HG03175 (cell line): ENCODE results near the gene SHH.

ENCODE experiments used
- ATAC-seq: cut with Tn5 transposase; IDR thresholded peaks from one replicate; pipeline ENCODE4 v1.9.1; 2021; ENCODE audit warnings: mild to moderate bottlenecking, moderate library complexity; ENCODE audit not compliant: unreplicated experiment

The SHH gene

DNA sequence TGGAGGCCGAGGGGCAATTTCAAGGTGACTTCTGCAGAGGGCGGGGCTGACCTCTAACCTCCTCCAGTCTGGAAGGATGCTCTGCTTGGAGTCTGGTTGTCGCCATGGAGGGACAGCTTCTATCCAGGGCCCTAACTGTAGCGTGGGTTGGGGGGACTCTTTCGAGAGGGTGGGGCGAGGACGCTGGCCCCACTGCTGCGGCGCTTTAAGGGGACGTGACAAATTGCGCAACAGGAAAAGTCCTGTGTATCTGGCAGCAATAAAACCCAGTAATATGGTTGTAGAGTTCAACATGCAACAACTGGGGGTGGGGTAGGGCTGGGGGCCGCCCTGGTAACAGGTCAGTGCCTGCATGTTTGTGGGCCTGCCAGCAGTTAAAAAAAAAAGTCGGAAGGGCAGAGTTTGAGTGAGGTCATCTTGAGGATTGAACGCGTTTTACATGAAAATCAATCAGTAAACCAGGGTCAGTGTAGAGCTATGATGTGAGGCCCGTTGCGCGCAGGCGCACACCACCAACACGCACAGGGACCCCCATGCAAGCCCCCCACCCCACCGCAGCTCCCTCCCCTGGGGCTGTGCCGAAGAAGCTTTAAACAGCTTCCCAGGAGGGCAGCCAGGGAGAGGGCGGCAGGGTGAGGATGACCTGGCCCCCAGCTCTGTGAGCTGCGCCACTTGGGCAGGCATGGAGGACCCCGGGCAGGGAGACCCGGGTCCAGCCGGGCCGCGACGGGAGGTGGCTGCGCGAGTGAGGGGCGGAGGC, 4.3 kb downstream of the SHH start:
- no peak for ATAC-seq

DNA sequence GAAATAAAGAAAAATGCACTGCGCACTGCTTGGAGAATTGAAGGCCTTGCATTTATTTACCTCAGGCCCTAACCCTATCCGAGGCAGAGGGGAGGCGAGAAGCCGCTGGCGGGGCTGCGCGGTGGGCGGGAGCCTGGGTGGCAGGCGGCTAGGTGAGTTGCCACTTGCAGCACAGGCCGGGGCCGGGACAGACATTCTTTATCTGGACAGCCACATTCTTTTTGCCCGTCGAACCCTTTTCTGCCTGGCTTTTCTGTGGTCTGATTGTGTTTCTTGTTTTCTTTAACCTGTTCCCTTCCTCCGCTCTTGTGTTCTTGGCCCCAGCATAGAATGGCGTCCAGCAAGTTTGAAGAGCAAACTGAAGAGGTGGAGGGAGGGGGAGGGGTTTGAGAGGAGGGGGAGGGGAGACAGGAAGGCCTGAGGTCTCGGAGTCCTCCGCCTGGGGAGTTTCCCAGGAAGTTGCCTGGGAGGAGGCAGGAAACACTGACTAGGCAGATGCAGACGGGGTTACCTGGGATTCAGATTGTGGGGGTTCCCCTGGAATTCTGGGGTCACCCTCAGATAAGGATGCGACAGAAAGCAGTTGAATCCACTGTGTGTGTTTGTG, 5.1 kb downstream of the SHH start:
- ATAC-seq: no peak

DNA sequence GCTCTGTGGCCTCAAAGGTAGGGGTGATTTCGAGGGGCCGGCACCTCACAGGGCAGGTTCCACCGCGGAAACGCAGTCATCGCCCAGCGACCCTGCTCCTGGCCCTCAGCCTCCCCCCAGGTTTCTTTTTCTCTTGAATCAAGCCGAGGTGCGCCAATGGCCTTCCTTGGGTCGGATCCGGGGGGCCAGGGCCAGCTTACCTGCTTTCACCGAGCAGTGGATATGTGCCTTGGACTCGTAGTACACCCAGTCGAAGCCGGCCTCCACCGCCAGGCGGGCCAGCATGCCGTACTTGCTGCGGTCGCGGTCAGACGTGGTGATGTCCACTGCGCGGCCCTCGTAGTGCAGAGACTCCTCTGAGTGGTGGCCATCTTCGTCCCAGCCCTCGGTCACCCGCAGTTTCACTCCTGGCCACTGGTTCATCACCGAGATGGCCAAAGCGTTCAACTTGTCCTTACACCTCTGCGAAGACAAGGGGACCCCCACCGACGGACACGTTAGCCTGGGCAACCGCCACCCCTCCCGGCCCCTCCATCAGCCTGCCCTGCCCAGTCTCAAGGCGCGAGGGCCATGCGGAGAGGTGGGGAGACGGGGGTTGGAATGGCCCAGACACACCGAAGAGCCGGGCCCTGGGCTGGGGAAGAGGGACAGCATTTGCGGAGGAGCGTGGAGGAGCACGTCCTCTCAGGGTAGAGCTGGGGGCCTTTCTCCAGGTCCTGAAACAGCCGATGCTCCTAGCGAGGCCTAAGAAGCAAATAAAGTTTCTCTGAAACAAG, 6.0 kb downstream of the SHH start:
- no peak for ATAC-seq

DNA sequence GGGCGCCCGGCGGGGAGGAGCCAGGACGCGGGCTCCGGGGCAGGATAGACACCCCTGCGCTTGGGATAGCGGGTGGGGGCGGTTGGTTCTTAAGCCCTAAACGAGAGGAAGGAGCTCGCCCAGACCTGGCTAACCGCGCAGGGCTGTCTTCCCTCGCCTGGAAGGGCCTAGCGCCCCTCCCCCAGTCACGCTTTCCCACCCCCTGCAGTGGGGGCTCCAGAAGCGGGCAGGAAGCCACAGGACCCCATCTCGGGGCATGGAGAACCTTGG, 6.5 kb downstream of the SHH start:
- no peak for ATAC-seq

DNA sequence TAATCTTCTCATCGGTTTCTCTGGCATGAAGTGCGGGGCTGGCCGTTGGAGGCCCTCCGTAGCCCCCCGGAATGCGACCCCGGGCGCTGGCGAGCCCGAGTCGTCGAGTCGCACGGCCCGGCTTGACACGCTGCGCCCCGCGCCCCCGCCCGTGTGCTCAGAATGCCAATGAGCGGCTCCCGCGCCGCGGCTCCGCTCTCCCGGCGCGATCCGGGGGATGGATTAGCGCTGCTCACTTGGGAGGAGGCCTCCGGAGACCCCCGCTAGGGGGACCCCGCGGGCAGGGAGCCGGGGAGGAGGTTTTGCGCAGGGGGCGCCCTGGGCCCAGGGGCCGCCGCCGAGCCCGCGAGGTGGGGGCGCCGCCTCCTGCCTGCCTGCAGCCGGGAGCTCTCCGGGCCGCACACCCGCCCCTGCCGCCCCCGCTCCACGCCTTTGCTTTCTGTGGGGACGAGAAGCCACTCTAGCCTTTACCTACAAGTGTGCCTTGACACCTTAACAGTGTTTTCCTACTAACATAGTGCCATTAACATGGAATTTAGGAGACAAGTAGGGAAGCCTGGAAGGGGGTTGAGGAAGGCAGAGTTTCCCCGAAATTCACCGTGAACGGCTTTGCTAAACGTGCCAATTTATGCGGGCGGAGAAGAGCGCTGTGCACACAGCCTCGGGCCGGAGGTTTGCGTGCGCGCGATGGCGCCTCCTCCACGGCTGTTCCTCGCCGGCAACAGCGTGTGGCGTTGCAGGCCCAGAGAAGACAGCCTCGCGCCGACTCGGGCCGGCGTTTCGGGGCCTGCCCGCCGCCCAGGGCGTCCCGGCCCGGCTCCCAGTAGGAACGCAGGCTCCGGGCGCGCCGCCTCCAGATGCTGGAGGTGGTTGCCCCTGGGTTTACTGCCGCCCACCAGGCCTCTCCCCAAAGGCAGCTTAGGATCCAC, 7.1 kb downstream of the SHH start:
- ATAC-seq: peak; percentile 44

DNA sequence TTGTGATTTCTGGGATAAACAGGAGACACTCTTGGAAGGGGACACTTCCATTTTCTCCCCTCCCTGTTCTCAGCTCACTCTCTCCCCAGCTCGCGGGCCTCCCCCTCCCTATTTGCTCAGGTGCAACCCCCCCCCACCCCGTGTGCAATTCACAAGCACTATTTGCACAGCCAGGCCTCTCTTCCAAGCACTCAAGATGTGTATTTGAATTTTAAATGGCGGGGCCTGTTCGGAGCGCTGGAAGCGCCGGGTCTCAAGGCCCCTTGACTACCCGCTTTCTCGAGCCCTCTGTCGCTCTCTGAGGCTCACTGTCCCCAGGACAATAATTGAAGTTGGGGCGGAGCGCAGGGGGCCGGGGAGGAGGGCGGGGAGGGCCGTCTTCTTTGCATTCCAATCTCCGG, 7.8 kb downstream of the SHH start:
- ATAC-seq: no peak

DNA sequence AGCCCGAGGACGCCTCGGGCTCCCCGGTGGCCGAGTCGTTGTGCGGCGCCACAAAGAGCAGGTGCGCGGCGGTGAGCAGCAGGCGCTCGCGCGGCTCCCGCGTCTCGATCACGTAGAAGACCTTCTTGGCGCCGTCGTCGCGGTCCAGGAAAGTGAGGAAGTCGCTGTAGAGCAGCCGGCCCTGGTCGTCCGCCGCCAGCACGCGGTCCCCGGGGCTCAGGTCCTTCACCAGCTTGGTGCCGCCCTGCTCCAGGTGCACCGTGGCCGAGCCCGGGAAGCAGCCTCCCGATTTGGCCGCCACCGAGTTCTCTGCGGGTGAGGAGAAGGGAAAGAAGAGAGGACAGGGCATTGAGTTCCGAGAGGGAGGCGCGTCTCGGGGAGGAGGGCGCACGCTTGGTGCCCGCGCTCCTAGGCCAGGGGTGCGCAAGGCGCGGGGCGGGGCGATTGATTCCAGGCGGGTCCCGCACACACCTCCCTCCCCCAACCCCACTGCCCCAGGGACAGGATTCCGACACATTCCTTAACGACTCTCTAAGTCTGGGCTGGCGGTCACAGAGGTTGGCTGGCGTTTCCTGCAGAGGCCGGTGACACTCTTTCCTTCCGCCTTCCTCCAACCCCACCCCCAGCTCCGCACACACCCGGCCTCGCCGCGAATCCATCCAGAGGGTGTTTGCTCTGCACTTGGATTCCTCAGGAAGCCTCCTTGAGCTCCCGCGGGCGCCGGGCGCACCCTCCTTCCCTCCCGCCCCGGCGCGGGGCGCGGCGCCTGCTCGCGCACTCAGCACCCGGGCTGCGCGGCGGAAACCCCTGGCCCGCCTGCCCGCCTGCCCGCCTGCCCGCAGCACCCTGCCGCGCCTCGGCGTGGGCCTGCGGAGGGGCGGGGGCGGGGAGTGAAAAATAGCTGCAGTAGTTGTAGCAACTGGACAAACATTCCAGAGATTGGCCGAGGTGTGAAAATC, 8.6 kb downstream of the SHH start:
- ATAC-seq: no peak

DNA sequence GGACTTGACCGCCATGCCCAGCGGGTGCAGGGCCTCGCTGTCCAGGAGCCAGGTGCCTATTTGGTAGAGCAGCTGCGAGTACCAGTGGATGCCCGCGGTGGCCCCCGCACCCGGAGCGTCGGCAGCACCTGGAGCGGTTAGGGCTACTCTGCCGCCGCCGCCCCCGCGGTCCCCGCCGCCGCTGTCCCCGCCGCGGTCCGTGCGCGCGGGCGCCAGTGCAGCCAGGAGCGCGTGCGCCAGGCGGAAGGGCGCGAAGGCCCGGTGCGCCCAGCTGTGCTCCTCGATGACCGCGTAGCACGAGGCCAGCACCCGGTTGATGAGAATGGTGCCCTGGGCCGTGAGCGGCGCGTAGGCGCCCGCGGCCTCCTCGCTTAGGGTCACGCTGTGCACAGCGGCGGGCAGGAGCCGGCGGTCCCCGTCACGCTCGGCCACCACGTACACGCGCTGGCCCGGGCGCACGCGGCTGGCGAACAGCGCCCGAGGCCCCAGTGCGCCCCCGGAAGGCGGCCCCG, 9.3 kb downstream of the SHH start:
- ATAC-seq: no peak

DNA sequence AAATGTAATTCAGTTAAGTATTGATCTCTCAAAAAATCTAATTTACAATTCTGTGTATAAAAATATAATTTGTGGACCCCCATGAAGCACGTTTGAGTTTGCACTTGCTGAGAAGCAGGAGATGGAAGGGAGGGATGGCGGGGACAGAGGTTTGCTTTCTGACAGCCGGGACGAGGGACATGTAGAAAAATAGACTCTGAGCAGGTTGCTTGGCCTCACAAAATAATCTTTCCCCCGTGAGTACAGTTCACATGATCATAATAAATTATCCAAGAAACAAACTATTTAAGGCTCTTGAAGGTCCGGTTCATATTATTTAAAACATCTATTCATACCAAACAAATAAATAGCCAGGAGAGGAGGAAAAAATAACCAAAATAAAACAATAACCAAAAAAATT, 10.0 kb downstream of the SHH start:
- no peak for ATAC-seq

DNA sequence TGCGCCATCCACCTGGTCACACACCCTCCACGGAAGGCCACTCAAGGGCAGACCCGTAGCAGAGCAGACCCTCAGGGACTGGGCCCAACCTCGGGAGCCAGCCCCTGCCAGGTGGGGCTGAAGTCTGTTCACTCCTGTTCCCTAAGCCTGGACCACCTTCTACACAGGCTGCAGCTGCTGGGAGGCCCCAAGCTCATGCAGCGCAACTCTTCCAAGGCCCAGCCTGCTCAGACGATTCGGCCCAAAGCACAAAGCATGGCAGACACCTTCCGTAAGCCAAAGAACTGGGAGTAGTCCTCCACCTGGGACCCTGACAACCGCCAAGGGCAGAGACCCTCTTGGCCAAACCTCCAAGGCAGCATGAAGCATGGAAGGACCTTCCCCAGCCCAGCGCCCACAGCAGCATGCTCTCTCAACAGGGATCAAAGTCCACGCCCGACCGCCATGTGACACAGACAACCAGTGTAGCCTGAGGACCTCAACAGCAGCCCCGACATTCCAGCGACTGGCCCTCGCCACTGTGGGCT, 11.5 kb downstream of the SHH start:
- no peak for ATAC-seq

DNA sequence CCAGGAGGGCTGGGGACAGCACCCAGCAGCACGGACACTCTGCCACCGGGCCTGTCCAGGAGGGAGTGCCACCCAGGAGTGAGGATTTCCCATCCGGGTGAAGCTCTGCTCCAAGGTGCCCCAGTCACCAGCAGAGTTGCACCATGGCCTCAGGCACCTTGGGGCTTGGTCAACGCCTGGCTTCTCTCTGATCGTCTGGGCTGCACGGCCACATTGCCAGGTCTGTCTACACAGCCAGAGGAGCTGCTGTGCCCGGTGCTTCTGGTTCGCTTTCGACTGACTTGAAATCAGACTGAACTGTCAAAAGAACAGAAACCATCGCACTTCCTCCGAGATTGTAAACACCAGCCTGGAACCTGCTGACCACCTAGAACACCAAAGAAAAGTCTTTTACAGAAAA, 12.0 kb downstream of the SHH start:
- ATAC-seq: no peak

DNA sequence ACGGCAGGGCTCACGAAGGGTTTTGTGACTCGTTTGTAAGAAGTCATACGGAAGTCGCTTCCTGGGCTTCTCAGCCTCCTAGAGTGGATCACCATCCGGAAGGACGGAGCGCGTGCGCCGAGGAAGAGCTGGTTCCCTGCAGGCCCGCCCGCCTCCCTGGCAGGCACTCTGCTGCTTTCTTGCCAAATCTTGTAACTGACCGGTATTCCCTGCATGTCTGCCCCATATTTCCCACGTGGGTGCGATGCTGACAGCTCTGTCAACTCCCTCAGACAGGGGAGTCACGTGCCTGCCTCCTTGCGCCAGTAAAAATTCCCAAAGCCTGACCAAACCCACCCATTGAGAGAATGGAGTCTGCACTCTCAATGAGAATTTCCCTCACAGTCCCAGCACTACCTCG, 12.7 kb downstream of the SHH start:
- no peak for ATAC-seq

DNA sequence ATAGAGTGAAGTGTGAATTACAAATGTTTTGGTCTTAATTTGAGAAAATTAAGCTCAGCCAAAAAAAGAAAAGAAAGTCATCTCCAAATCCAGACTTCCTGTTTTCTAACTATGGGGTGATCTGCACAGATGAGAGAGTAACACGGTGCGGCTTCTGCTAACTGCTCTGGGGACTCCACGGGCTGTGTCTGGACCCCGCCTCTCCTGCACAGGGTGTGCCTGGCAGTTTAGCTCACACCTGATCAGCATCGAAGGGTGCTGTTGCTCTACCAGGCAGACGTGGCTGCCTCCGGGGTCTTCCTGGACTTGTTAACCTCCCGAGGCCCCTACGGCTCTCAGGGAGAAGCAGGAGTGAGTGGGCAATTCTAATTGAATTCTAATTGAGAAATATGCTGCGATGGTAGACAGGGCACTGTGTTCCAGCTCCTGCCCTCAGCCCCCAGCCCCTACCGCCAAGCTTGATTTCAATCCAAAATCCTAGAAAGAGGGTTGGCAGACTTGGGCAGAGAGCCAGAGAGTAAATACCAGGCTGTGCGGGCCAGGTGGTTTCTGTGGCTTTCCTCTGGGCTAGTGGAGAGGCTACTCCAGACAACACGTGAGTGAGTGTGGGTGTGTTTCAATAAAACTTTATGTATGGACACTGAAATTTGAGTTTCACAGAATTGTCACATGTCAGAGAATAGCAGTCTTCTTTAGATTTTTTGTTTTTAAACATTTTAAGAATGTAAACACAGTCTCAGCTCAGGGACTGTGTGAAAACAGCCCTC, 13.4 kb downstream of the SHH start:
- ATAC-seq: peak; percentile 38

DNA sequence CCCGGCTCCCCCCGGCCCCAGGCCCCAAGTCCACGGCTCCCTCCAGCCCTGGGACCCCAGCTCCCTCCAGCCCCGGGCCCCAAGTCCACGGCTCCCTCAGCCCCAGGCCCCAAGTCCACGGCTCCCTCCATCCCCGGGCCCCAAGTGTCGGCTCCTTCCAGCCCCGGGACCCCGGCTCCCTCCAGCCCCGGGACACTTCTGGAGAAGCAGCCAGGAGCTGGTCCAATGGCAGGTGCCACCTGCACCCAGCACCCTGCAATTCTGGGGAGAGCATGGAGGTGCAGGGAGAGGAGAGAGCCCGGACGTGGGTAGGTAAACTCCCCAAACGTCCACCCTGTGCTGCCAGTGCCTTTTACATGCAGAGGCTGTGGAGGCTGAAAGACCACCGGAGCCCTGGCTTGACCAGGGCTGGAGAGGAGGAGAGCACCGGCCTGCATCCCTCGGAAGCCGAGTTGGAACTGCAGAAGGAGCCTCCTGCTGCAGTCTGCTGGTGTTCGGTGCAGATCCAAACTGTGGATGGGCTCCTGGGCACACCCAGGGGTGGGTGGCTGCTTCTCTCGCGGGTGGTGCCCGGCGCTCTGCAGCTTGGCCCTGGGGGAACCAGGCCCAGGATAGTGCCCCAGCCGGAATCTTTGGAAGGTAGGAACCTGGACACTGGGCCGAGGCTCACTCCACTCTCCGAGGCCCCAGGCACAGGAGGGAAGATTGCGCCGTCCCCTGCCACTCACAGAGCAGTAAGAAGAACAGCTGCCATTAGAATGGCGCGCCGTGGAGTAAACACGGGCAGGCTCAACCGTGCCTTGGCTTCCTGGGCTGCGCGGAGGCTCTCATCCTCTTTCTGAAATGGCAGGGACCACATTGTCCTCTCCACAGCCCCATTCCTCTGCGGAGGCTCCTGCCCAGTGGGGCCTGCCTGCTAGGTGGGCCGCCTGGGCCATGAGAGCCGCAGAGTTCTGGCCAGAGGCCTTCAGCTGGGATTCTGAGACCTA, 14.7 kb downstream of the SHH start:
- no peak for ATAC-seq

DNA sequence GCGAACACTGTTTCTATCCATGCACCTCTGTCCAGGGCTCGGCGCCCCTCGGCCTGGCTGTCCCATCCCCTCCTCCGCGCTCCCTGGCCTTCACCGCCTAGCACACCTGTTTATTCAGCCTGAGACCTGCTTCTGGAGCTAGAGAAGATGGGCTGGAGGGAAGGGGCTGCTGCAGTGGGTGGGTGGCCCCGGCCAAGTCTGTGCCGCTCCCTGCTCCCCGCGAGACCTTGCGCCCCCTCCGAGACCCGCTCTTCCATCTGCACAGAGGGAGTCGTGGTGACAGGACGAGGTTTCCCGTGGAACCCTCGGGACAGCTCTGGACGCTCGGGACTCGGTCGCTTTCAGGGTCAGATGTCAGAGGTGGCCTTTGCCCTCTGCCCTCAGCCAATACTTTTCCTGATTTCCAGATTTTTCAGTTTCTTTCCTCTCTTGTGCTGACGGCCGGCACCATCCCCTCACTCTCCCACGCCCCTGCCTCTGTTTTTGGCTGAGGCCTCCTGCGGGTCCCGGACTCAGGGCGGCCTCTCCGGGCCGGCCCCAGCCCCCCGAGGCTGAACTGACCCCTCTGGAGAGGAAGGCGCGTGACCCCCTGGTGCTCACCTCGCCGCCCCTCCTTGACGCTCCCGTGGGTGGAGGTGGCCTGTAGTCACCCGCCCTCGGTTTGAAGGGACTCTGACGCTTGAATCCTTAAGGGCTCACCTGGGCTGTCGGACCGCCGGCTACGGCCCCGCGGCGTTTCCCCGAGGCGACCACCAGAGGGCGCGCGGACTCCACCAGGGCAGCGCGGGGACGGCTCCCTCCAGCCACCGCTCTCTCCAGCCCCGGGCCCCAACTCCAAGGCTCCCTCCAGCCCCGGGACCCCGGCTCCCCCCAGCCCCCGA, 15.6 kb downstream of the SHH start:
- ATAC-seq: peak; percentile 66

DNA sequence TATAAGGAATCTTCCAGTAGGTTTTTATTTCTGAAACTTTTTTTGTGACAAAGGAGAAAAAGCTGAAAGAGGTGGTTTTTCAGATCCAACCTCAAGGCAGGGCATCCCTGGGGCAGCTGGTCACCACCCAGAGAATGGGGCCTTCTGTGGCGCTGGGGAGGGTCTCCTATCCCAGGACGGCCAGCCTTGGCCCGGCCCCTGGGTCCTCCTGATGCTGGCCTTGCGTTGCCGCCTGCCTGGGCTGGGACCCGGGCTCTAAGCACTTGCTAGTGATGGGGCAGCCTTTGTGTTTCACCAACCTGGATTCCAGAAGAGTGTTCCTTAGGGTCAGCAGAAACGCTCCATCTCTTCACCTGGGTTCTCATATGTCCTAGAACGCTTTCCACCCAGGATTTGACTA, 16.3 kb downstream of the SHH start:
- no peak for ATAC-seq

DNA sequence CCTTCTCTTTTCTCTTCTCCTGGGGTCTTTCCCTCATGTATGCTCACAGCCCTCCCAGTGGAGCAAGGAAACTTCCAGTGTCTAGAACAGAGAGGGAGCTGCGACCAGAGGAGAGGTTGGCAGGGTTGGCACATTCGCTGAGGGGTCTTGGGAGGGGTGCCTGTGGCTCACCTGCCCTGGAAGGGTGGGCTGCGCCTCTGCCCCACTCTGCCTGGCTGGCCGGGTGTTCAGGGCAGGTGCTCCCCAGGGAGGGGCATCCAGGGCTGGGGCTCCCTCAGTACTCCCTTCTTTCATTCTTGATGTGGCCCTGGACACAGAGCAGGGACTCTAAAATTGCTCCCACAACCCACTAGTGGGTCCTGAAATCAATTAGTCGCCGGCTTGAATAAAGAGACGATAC, 16.9 kb downstream of the SHH start:
- ATAC-seq: no peak
